CD4-positive, alpha-beta T cell treated with Interleukin-6 at 100 ng/mL for 8 hours (primary cell): ENCODE data around the gene PHF8.

Experiments
- DNase-seq: peaks from one replicate; pipeline ENCODE4 v3.0.0-alpha.2; 2020; ENCODE audit warnings: mixed read lengths, low spot score

Gene PHF8

GRCh38 chrX:54044126-54044876 lies at the start of gene PHF8:
PHF8 (minus strand) TSS chrX:54044473; CDS start chrX:54042728, 1,745 bp downstream.
- DNase-seq: peak; percentile 94

GRCh38 chrX:54093571-54093970 lies 49.3 kb upstream of the PHF8 start:
- DNase-seq: no peak

GRCh38 chrX:54093159-54093558 lies 48.9 kb upstream of the PHF8 start:
- no peak for DNase-seq

- no peak for DNase-seq
Observed at GRCh38 chrX:54090880-54091279, 46.6 kb upstream of the PHF8 start.

- DNase-seq: no peak
Observed at GRCh38 chrX:54089191-54089590, 44.9 kb upstream of the PHF8 start.

GRCh38 chrX:54087661-54088060 lies 43.4 kb upstream of the PHF8 start:
- DNase-seq: no peak

- DNase-seq: no peak
Observed at GRCh38 chrX:54085666-54086065, 41.4 kb upstream of the PHF8 start.

- DNase-seq: no peak
Observed at GRCh38 chrX:54076903-54077302, 32.6 kb upstream of the PHF8 start.

GRCh38 chrX:54074826-54075225 lies 30.6 kb upstream of the PHF8 start:
- DNase-seq: no peak

GRCh38 chrX:54067766-54068165 lies 23.5 kb upstream of the PHF8 start:
- no peak for DNase-seq

- no peak for DNase-seq
Observed at GRCh38 chrX:54066841-54067240, 22.6 kb upstream of the PHF8 start.

- DNase-seq: no peak
Observed at GRCh38 chrX:54064564-54064963, 20.3 kb upstream of the PHF8 start.

GRCh38 chrX:54063361-54063760 lies 19.1 kb upstream of the PHF8 start:
- no peak for DNase-seq

- no peak for DNase-seq
Observed at GRCh38 chrX:54049801-54050200, 5.5 kb upstream of the PHF8 start.

- DNase-seq: no peak
Observed at GRCh38 chrX:54048412-54048811, 4.1 kb upstream of the PHF8 start.

GRCh38 chrX:54045563-54046228 lies 1.4 kb upstream of the PHF8 start:
- DNase-seq: no peak

- no peak for DNase-seq
Observed at GRCh38 chrX:54044877-54045338, 635 bp upstream of the PHF8 start.

- DNase-seq: peak; percentile 23
Observed at GRCh38 chrX:54043541-54044125, 640 bp downstream of the PHF8 start.

GRCh38 chrX:54043056-54043455 lies 1.2 kb downstream of the PHF8 start:
- DNase-seq: no peak

GRCh38 chrX:54042609-54043021 lies 1.7 kb downstream of the PHF8 start:
- peak; percentile 37 for DNase-seq

- DNase-seq: no peak
Observed at GRCh38 chrX:54030329-54030728, 13.9 kb downstream of the PHF8 start.

- no peak for DNase-seq
Observed at GRCh38 chrX:54029529-54030143, 14.6 kb downstream of the PHF8 start.

- DNase-seq: no peak
Observed at GRCh38 chrX:54024350-54024749, 19.9 kb downstream of the PHF8 start.
